ENCODE data around the gene IFRD2. TPM values are rescaled to one million over a fixed set of nuclear protein-coding genes. Genes with fewer than 3 reads are reported as not detected.
A peak's percentile ranks its signal among the peaks of the same experiment; 100 is the strongest.
"Not testable (repeated sequence)": the region's sequence is repeated elsewhere in the genome, so short reads cannot be mapped to it uniquely, and the experiment has no call there.

IFRD2 gene
- total RNA-seq, 1 experiment from 2014 or later: 111 TPM

- H3K4me1 ChIP-seq (ENCODE audit: control insufficient read depth, insufficient read depth, low read length): no peaks in the 10 kb centered on the region; the same call in 1 of the 2 replicates
Measured at GRCh38 chr3:50314342-50314741, 22.1 kb upstream of the IFRD2 start.

DNA sequence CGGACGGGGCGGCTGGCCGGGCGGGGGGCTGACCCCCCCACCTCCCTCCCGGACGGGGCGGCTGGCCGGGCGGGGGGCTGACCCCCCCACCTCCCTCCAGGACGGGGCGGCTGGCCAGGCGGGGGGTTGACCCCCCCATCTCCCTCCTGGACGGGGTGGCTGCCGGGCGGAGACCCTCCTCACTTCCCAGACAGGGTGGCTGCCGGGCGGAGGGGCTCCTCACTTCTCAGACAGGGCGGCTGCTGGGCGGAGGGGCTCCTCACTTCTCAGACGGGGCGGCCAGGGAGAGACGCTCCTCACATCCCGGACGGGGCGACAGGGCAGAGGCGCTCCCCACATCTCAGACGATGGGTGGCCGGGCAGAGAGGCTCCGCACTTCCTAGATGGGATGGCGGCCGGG is 19.8 kb upstream of the IFRD2 start:
- in situ Hi-C loops (cut with HindIII; ENCODE audit: low pct_unique_long_range_greater_than_20kb, low sequenced_read_pairs); ATAC-seq; BruUV-seq (replicated peaks); POLR2A ChIA-PET; CTCF ChIA-PET; H3K4me1 ChIP-seq (ENCODE audit: control insufficient read depth, insufficient read depth, low read length); H3K4me3 ChIP-seq (ENCODE audit: low read depth in 2 of 2, low read length in 2 of 2); H3K9me3 ChIP-seq (ENCODE audit: control insufficient read depth, insufficient read depth, low read depth, low read length); intact Hi-C loops (cut with micrococcal nuclease; ENCODE audit: unreplicated experiment); H3K27ac ChIP-seq (ENCODE audit: low read length); H3K27me3 ChIP-seq (ENCODE audit: control insufficient read depth, insufficient read depth, low read length); H3K36me3 ChIP-seq (ENCODE audit: control insufficient read depth, insufficient read depth, low read length); DNase-seq (ENCODE audit: low read depth, low spot score): not testable (repeated sequence)

More at GRCh38 chr3:50314342-50314741, 22.1 kb upstream of the IFRD2 start:
- TF ChIP-seq SIN3A (IDR thresholded peaks at IDR 0.05; ENCODE audit: borderline replicate concordance, insufficient read depth, low read depth, low read length): no peak
- no peak for TF ChIP-seq REST (IDR thresholded peaks at IDR 0.05; ENCODE audit: insufficient read depth in 1 of 2, low read depth in 2 of 2, low read length in 1 of 2)
- no peak for TF ChIP-seq TCF7L2 (IDR thresholded peaks at IDR 0.05; ENCODE audit: low read depth, low read length)
- TF ChIP-seq, protein P1, sequence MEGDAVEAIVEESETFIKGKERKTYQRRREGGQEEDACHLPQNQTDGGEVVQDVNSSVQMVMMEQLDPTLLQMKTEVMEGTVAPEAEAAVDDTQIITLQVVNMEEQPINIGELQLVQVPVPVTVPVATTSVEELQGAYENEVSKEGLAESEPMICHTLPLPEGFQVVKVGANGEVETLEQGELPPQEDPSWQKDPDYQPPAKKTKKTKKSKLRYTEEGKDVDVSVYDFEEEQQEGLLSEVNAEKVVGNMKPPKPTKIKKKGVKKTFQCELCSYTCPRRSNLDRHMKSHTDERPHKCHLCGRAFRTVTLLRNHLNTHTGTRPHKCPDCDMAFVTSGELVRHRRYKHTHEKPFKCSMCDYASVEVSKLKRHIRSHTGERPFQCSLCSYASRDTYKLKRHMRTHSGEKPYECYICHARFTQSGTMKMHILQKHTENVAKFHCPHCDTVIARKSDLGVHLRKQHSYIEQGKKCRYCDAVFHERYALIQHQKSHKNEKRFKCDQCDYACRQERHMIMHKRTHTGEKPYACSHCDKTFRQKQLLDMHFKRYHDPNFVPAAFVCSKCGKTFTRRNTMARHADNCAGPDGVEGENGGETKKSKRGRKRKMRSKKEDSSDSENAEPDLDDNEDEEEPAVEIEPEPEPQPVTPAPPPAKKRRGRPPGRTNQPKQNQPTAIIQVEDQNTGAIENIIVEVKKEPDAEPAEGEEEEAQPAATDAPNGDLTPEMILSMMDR (IDR thresholded peaks at IDR 0.05): no peak
- TF ChIP-seq POLR2AphosphoS5 (IDR thresholded peaks at IDR 0.05; ENCODE audit: low read depth, low read length): no peak
- ATAC-seq (0 out of 2 replicates have a peak, but pooled peaks have one; percentile 27), DNase-seq (ENCODE audit: low read depth, low spot score) (no peak)
- no peak overlapping the region for H3K27ac ChIP-seq (ENCODE audit: low read length)
- no peak overlapping the region for H3K4me3 ChIP-seq (ENCODE audit: low read depth in 2 of 2, low read length in 2 of 2)
- CTCF ChIA-PET: no interaction called here
- intact Hi-C loops (cut with micrococcal nuclease; ENCODE audit: unreplicated experiment) (no loop called here), in situ Hi-C loops (cut with HindIII; ENCODE audit: low pct_unique_long_range_greater_than_20kb, low sequenced_read_pairs) (no loop called here)
- no peaks in the 10 kb centered on the region for H3K27me3 ChIP-seq (ENCODE audit: control insufficient read depth, insufficient read depth, low read length)
- no peaks in the 10 kb centered on the region for H3K36me3 ChIP-seq (ENCODE audit: control insufficient read depth, insufficient read depth, low read length)
- BruUV-seq (replicated peaks): no TSS peak
- H3K9me3 ChIP-seq (ENCODE audit: control insufficient read depth, insufficient read depth, low read depth, low read length): no peaks in the 10 kb centered on the region
- POLR2A ChIA-PET: no interaction called here

DNA sequence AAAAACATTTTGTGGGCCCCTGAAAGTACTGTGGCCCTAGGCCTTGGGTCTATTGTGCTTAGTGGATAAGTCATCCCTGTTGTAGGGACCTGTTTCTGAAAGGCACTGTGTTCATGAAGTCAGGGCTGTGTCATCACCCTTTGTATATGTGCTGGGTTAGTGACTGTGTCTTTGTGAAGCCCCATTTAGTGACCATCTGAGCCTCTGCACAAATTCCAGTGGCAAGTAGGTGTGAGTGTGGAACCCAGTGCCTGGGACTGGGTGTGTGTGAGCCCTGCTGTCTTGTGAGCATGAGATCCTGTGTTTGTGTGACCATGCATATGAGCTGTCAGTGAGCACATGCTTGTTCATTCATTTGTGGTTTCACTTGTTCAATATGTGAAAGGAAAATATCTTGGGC is 12.4 kb upstream of the IFRD2 start:
- intact Hi-C loops (cut with micrococcal nuclease; ENCODE audit: unreplicated experiment) (no loop called here), in situ Hi-C loops (cut with HindIII; ENCODE audit: low pct_unique_long_range_greater_than_20kb, low sequenced_read_pairs) (no loop called here)
- ATAC-seq: no peak
- Histone ChIP-seq H3K36me3 (ENCODE audit: control insufficient read depth, insufficient read depth, low read length) (no peaks in the 10 kb centered on the region), H3K27me3 (ENCODE audit: control insufficient read depth, insufficient read depth, low read length) (no peaks in the 10 kb centered on the region), H3K4me3 (ENCODE audit: low read depth in 2 of 2, low read length in 2 of 2) (no peak overlapping the region), H3K9me3 (ENCODE audit: control insufficient read depth, insufficient read depth, low read depth, low read length) (no peaks in the 10 kb centered on the region), H3K27ac (ENCODE audit: low read length) (no peak overlapping the region), H3K4me1 (ENCODE audit: control insufficient read depth, insufficient read depth, low read length) (no peaks in the 10 kb centered on the region)
- BruUV-seq (replicated peaks): no TSS peak
- ChIA-PET CTCF (interaction anchor here (0.6 kb wide), 1 partner anchor 25 kb away, joined by 6 read pairs; no protein-coding TSS in a partner anchor), POLR2A (no interaction called here)
- no peak for DNase-seq (ENCODE audit: low read depth, low spot score)
- TF ChIP-seq, protein P1 (IDR thresholded peaks at IDR 0.05): no peak
- TF ChIP-seq POLR2AphosphoS5 (IDR thresholded peaks at IDR 0.05; ENCODE audit: low read depth, low read length) (no peak), TCF7L2 (IDR thresholded peaks at IDR 0.05; ENCODE audit: low read depth, low read length) (no peak), SIN3A (IDR thresholded peaks at IDR 0.05; ENCODE audit: borderline replicate concordance, insufficient read depth, low read depth, low read length) (no peak), REST (IDR thresholded peaks at IDR 0.05; ENCODE audit: insufficient read depth in 1 of 2, low read depth in 2 of 2, low read length in 1 of 2) (no peak)

All from Panc1 (cell line).